Chondrocyte (in vitro differentiated cells): ENCODE results near the gene NPAS3. TPM values are rescaled to one million over a fixed set of nuclear protein-coding genes. Genes with fewer than 3 reads are reported as not detected.

ENCODE experiments used
- DNase-seq: peaks from one replicate; pipeline ENCODE4 v3.0.0; 2021; ENCODE audit warnings: mixed read lengths, low spot score
- H3K27ac Mint-ChIP-seq: one replicate; pipeline ENCODE4 v1.8.0; 2021; ENCODE audit warnings: mild to moderate bottlenecking, moderate library complexity, mixed read lengths; ENCODE audit not compliant: unreplicated experiment
- H3K27me3 Mint-ChIP-seq: 2 replicates; pipeline ENCODE4 v1.8.0; 2021; ENCODE audit warnings: low read depth, mixed read lengths
- H3K36me3 Mint-ChIP-seq: 2 replicates; pipeline ENCODE4 v1.8.0; 2021; ENCODE audit warnings: low read depth, mixed read lengths
- H3K4me1 Mint-ChIP-seq: 2 replicates; pipeline ENCODE4 v1.8.0; 2021; ENCODE audit warnings: low read depth, mild to moderate bottlenecking, mixed read lengths
- H3K4me3 Mint-ChIP-seq: one replicate; pipeline ENCODE4 v1.8.0; 2021; ENCODE audit warnings: mild to moderate bottlenecking, moderate library complexity, mixed read lengths; ENCODE audit not compliant: unreplicated experiment
- H3K9me3 Mint-ChIP-seq: 2 replicates; pipeline ENCODE4 v1.8.0; 2021; ENCODE audit warnings: low read depth, mixed read lengths
- CTCF ChIP-seq: fragments of 200-600 bp; sonication (generic); IDR thresholded peaks from 2 replicates; pipeline ENCODE4 v1.5.0; 2021; ENCODE audit warnings: antibody characterized with exemption, mild to moderate bottlenecking, moderate library complexity
- total RNA-seq: library from RNA; stranded (reverse); gene quantifications from 3 replicates; pipeline ENCODE4 v1.2.1, GENCODE V29; 2021

The NPAS3 gene
- total RNA-seq, 1 donor from 2014 or later, result 2.6 TPM

- Mint-ChIP-seq H3K36me3 (no peaks in the 10 kb centered on the region), H3K4me3 (no peak overlapping the region), H3K27ac (no peak overlapping the region), H3K9me3 (peaks cover 3% of the 10 kb centered on the region), H3K27me3 (no peaks in the 10 kb centered on the region), H3K4me1 (peaks cover 14% of the 10 kb centered on the region)
- TF ChIP-seq CTCF, result no peak
- no peak for DNase-seq
Measured at GRCh38 chr14:33249233-33249820, 310.6 kb downstream of the NPAS3 start.

- no peaks in the 10 kb centered on the region for H3K27me3 Mint-ChIP-seq
- H3K4me3 Mint-ChIP-seq, result no peak overlapping the region
- peaks cover 22% of the 10 kb centered on the region for H3K4me1 Mint-ChIP-seq
- no peak for TF ChIP-seq CTCF
- no peaks in the 10 kb centered on the region for H3K9me3 Mint-ChIP-seq
- no peaks in the 10 kb centered on the region for H3K36me3 Mint-ChIP-seq
- no peak for DNase-seq
- H3K27ac Mint-ChIP-seq, result no peak overlapping the region
Measured at GRCh38 chr14:33250963-33251362, 312.3 kb downstream of the NPAS3 start.

GRCh38 chr14:33254342-33254741 is 315.7 kb downstream of the NPAS3 start:
- H3K36me3 Mint-ChIP-seq, result no peaks in the 10 kb centered on the region
- H3K27ac Mint-ChIP-seq, result no peak overlapping the region
- no peaks in the 10 kb centered on the region for H3K9me3 Mint-ChIP-seq
- no peak for DNase-seq
- no peak for TF ChIP-seq CTCF
- no peaks in the 10 kb centered on the region for H3K27me3 Mint-ChIP-seq
- no peak overlapping the region for H3K4me3 Mint-ChIP-seq
- H3K4me1 Mint-ChIP-seq, result peaks cover 9% of the 10 kb centered on the region

GRCh38 chr14:33254861-33255395 is 316.2 kb downstream of the NPAS3 start:
- Mint-ChIP-seq H3K4me3 (no peak overlapping the region), H3K36me3 (no peaks in the 10 kb centered on the region), H3K4me1 (peaks cover 8% of the 10 kb centered on the region), H3K9me3 (no peaks in the 10 kb centered on the region), H3K27me3 (no peaks in the 10 kb centered on the region), H3K27ac (no peak overlapping the region)
- no peak for DNase-seq
- TF ChIP-seq CTCF, result no peak

- H3K4me3 Mint-ChIP-seq, result no peak overlapping the region
- no peaks in the 10 kb centered on the region for H3K27me3 Mint-ChIP-seq
- no peak for TF ChIP-seq CTCF
- peaks cover 8% of the 10 kb centered on the region for H3K4me1 Mint-ChIP-seq
- H3K36me3 Mint-ChIP-seq, result no peaks in the 10 kb centered on the region
- no peak overlapping the region for H3K27ac Mint-ChIP-seq
- DNase-seq, result no peak
- H3K9me3 Mint-ChIP-seq, result no peaks in the 10 kb centered on the region
Measured at GRCh38 chr14:33257796-33258195, 319.1 kb downstream of the NPAS3 start.
